GM19397 (cell line): ENCODE data around the gene STK11IP.
"Not testable (repeated sequence)": the region's sequence is repeated elsewhere in the genome, so short reads cannot be mapped to it uniquely, and the experiment has no call there.

ENCODE experiments used
- ATAC-seq: cut with Tn5 transposase; IDR thresholded peaks from one replicate; pipeline ENCODE4 v1.9.1; 2021; ENCODE audit warnings: mild to moderate bottlenecking, moderate library complexity; ENCODE audit not compliant: unreplicated experiment

The STK11IP gene

GRCh38 chr2:219644801-219645480, 47.3 kb downstream of the STK11IP start:
- no peak for ATAC-seq

GRCh38 chr2:219645631-219646527, 48.2 kb downstream of the STK11IP start:
- no peak for ATAC-seq

GRCh38 chr2:219648176-219648575, 50.5 kb downstream of the STK11IP start:
- ATAC-seq, result no peak

GRCh38 chr2:219648963-219649362, 51.3 kb downstream of the STK11IP start:
- ATAC-seq, result no peak

GRCh38 chr2:219650426-219651248, 53.0 kb downstream of the STK11IP start:
- ATAC-seq, result no peak

GRCh38 chr2:219651656-219652055, 54.0 kb downstream of the STK11IP start:
- not testable (repeated sequence) for ATAC-seq

GRCh38 chr2:219656526-219656925, 58.9 kb downstream of the STK11IP start:
- ATAC-seq, result no peak

GRCh38 chr2:219658196-219658846, 60.7 kb downstream of the STK11IP start:
- no peak for ATAC-seq

GRCh38 chr2:219658874-219659273, 61.2 kb downstream of the STK11IP start:
- no peak for ATAC-seq

GRCh38 chr2:219661197-219661954, 63.7 kb downstream of the STK11IP start:
- ATAC-seq, result peak; percentile 92

- ATAC-seq, result no peak
Measured at GRCh38 chr2:219661955-219662395, 64.3 kb downstream of the STK11IP start.

GRCh38 chr2:219662566-219662965, 64.9 kb downstream of the STK11IP start:
- no peak for ATAC-seq

GRCh38 chr2:219663116-219663762, 65.6 kb downstream of the STK11IP start:
- no peak for ATAC-seq

- no peak for ATAC-seq
Measured at GRCh38 chr2:219664041-219664440, 66.4 kb downstream of the STK11IP start.

- ATAC-seq, result no peak
Measured at GRCh38 chr2:219664944-219665343, 67.3 kb downstream of the STK11IP start.

GRCh38 chr2:219665926-219666325, 68.3 kb downstream of the STK11IP start:
- no peak for ATAC-seq
